Stimulated activated CD8-positive, alpha-beta memory T cell treated with anti-CD3 and anti-CD28 coated beads, Interleukin-12 subunit alpha, Interleukin-12 subunit beta, amount 100 ng/mL, for 24 hours (primary cell): Measurements from ENCODE around the gene RPN2.
A peak's percentile ranks its signal among the peaks of the same experiment; 100 is the strongest.

Experiments
- DNase-seq: peaks from one replicate; pipeline ENCODE4 v3.0.0-alpha.2; 2020; ENCODE audit errors: extremely low read depth

The RPN2 gene

DNA sequence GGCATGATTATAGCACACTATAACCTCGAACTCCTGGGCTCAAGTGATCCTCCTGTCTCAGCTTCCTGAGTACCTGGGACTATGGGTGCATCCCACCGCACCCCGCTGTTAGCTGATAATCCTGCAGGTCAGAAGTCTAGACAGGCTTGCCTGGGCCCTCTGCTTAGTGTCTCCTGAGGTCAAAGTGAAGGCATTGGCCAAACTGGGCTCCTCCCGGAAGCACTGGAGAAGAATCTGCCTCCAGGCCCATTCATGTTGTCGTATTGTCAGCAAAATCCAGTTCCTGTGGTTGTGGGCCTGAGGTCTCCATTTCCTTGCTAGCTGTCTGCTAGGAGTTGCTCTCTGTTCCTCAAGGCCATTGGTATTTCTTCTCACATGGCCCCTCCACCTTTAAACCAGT is 6.6 kb downstream of the RPN2 start:
- no peak for DNase-seq

- no peak for DNase-seq
Observed at GRCh38 chr20:37188787-37189186, 9.7 kb downstream of the RPN2 start.

DNA sequence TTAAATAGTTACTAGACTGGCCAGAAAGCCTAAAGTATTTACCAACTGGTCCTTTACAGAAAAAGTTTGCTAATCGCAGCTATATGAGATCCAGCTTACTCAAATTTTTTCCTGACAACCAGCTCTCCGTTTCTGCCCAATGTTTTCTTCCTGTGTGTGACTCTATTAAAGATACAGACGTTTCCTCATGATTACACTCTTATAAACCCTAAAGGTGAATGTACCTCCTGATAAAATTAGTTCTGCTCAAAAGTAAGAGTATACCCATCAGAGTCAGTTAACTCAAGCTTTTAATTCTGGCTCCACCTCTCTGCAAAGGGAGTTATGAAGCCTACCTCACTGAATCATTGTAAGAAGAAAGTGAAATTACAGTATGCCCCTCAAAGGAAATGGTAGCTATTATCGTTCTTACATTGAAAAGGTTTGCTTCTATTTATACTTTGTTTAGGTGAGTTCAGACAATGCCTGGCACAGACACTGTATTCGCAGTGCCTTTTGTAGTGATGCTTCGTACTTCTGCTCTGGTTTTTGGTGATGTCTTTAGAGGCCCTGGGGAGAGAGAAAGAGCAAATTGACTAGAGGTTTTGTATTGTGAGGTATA is 10.4 kb downstream of the RPN2 start:
- no peak for DNase-seq

DNA sequence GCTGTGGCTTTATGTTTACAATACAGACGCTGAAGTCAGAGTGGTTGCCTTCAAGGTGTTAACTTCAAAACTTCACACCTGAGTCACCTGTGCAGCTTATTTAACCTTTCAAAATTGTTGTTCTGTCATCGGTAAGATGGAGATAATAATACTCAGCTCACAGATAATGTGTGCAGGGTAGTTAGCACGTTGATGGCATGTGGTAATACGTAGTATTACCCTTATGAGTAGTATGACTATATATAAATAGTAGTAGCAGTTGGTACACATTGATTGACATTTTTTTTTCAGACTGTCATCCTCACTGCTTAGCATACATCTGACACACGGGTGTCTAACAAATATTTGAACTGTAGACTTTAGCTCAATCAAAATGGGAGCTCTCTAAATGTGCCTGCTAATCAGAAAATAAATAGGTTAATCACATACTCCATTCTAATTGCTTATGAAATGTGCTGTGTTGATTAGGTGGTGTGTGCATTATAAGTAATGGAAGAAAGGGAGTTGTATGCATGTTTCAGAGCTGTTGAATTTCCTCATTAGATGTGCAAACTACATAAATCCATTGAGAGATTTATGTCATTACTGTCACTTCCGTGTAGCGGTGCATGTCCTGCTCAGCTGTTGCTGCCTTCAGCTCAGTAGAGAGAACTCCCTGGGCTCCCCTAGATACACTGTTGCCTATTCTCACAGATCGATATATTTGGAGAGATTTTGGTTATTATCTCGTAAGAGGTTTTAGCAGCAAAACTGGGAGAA is 11.4 kb downstream of the RPN2 start:
- DNase-seq, result no peak

GRCh38 chr20:37192137-37192854 is 13.2 kb downstream of the RPN2 start:
- peak; percentile 32 for DNase-seq

- DNase-seq, result no peak
Observed at GRCh38 chr20:37193226-37193625, 14.1 kb downstream of the RPN2 start.

DNA sequence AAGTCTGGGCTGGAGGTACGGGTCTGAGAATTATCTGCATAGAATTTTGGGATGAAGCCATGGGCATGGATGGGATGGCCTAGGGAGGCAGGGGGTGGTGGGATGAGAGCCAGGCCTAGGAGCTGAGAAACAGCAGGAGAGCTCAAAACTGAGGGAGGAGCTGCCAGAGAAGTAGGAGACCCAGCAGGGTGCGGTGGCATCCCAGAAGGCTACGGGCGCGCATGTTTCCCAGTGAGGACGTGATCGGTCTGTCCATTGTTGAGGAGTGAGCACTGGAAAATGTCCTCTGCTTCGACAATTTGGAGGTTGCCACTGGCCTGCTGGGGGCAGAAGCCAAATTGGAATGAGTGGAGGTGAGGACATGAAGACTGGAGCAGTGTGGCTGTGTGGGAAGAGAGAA is 14.7 kb downstream of the RPN2 start:
- DNase-seq, result no peak

- no peak for DNase-seq
Observed at GRCh38 chr20:37194621-37195417, 15.7 kb downstream of the RPN2 start.

DNA sequence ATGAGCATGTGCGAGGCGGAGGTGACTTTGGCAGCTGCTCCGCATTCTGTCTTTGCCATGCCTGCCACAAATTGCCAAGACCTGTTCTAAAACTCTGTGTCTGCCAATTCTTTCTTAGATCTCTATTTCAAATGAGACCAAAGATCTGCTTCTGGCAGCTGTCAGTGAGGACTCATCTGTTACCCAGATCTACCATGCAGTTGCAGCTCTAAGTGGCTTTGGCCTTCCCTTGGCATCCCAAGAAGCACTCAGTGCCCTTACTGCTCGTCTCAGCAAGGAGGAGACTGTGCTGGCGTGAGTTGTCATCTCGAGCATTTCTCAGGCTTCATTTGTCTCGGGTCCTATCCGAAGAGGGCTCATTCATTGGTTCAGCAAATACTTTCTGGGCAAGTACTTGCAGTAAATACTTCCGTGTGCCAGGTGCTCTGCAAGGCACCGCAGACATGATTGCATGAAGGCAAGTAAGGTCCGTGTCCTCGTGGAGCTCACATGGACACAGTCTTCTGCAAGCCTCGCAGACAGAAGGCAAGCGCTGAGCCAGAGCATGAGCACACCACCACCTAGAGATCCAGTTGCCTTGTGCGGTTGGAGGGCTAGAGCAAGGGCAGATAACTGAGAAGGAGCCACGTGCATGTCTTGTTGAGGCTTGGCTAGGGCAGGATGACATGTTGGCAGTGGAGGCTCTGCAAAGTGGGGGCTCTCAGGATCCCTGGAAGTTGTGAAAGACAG is 20.0 kb downstream of the RPN2 start:
- DNase-seq, result no peak

- no peak for DNase-seq
Observed at GRCh38 chr20:37200376-37200775, 21.2 kb downstream of the RPN2 start.

DNA sequence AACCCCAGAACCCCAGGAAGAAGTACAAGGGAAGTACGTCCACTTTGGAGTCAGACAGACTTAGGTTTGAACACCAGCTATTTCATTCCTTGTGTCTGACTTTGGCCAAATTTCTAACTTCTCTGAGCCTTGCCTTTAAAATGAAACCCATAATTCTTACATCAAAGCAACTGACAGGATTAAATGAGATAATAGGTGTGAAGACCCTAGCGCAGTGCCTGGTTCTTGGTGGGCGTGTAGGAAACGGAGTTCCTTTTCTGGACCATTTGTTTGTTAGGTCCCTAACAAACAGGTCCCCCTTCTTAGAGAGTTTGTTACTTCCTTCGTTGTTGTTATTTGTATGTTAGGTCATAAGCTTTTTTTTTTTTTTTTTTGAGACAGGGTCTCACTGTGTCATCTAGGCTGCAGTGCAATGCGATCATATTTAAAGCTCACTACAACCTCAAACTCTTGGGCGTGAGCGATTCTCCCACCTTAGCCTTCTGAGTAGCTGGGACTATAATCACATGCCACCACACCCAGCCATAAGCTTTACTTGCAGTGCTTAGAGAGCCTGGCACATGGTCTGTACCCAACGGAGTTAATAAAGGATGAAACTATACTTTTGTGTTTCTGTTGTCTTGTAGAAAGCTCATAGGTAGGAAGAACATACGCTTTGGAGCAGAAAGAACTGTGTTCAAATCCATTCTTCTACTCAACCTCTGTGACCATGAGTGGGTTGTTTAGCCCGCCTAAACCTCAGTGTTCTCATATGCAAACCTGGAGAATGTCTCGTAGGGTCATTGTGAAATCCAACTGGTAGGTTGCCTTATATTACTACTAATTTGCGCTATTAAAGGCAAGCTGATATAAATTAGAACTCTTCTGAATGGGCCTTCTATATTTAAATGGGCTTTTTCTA is 22.0 kb downstream of the RPN2 start:
- DNase-seq, result no peak

DNA sequence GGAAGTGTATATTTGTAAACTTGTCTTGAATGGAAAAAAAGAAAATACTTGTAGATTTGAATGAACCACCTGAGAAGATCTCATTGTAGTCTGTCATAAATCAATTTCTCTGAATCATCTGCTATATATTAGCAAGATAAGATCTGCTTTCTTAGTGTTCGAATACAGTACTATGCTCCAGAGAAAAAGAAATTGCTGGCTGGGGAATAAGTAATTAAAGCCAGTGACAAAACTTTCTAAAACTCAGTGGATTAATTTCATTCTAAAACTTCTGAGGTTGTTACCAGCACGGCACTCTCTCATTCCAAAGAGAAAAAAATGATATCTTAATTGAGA is 22.7 kb downstream of the RPN2 start:
- no peak for DNase-seq

- DNase-seq, result no peak
Observed at GRCh38 chr20:37202267-37202943, 23.3 kb downstream of the RPN2 start.

- no peak for DNase-seq
Observed at GRCh38 chr20:37204056-37204455, 24.9 kb downstream of the RPN2 start.

GRCh38 chr20:37205130-37205529 is 26.0 kb downstream of the RPN2 start:
- DNase-seq, result no peak

DNA sequence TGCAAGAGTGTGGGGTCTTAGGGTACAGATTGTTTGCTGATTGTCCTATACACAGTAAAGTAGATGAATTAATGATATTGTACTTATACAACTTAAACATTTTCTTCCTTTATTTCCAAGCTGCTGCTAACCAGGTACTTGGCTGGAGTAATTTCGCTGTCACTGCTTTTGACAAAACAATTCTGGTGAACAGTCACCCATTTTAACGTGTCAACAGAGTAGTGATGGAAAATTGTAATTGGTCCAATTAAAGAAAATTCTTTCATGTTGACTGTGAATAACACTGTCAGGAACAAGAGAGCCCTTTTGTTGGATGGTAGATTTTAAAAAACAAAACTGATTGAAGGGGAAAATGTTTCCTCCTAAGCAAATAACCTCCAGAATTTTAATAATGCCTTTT is 26.7 kb downstream of the RPN2 start:
- no peak for DNase-seq

- DNase-seq, result no peak
Observed at GRCh38 chr20:37207171-37207570, 28.0 kb downstream of the RPN2 start.

GRCh38 chr20:37209193-37209592 is 30.1 kb downstream of the RPN2 start:
- no peak for DNase-seq

DNA sequence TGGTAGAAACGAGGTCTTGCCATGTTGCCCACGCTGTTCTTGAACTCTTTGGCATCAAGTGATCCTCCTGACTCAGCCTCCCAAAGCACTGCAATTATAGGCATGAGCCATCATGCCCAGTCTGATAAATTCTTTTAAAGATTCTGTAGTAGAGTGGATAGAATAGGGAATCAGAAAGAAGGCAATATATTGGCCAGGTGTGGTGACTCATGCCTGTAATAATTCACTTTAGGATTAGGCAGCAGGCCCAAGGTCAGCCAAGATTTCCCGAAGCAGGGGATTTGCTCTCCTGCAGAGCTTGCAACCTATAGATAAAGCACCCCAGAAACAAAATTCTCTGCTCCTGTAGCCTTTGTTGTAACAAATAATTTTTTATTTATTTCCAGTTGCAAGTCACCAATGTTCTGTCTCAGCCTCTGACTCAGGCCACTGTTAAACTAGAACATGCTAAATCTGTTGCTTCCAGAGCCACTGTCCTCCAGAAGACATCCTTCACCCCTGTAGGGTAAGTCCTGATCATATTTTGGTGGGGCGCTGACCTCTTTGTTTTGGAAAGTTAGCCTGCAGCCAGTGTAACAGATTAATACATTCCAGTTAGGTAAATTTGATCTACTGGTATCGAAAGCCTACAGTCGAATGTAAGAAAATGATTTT is 30.7 kb downstream of the RPN2 start:
- DNase-seq, result no peak

GRCh38 chr20:37218441-37218840 is 39.3 kb downstream of the RPN2 start:
- no peak for DNase-seq
